ENCODE results near the gene MYO1D. TPM values are rescaled to one million over a fixed set of nuclear protein-coding genes. Genes with fewer than 3 reads are reported as not detected.

MYO1D gene
- polyA plus RNA-seq, 1 donor from 2014 or later: 11.6 TPM

DNA sequence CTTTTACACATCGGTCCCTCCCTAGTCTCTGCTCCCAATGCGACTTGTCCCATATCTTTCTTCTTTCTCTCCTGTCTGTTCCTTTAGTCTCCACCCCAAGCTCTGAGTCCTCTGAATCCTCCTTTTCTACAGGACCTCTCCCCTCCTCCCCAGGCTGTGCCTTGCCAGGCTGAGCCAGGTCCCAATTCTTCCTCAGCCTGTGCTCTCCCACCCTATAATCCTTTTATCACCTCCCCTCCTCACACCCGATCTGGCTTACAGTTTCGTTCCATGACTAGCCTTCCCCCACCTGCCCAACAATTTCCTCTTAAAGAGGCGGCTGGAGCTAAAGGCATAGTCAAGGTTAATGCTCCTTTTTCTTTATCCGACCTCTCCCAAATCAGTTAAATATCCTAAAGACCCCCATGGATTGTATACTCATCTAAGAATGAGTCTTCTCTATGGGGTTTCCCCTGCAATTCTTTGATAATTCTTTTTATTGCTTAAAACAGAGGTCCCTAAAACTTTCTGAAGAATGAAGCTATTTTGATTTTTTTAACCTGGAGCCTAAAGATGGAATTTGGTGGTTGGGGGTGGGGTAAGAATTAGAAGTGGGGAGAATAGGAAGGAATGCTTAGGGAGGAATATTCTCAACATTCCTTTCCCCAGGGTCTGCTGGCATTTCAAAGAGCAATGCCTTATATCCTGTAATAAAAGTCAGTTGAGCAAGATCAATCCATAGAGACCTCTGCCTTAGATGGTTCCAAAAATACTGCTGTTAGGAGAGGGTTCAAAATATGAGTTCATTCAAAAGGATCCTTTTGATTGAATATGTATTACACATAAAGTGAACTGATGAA is 102.8 kb downstream of the MYO1D start:
- no peaks in the 10 kb centered on the region for H3K9me3 Mint-ChIP-seq
- H3K4me1 Mint-ChIP-seq: peaks cover 0 to 6% (median 0%) of the 10 kb centered on the region in 3 donors
- no peak overlapping the region for H3K4me3 Mint-ChIP-seq
- no peak overlapping the region for H3K27ac Mint-ChIP-seq
- peaks cover 5% of the 10 kb centered on the region for H3K36me3 Mint-ChIP-seq
- no peaks in the 10 kb centered on the region for H3K27me3 Mint-ChIP-seq

DNA sequence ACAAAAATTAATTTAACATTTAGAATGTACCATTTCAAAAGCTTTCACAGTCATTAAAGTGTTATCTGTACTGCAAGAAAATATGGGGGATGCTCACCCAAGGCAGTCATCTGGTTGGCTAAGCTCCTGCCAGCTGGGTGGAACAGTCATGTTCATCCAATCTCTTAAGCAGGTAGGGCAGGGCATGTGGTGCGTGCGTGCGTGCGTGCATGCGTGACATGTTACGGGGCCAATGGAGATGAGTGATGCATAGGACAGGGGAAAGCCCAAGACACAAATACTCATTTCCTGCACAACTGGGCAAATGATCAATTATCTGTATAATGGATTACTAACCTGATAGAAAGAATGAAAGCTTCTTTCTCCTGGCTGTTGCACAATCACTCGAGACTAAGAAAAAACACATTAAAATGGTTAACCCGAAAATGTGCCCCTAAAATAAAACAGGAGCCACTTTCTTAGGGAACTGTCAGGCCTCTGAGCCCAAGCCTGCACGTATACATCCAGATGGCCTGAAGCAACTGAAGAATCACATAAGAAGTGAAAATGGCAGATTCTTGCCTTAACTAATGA is 104.4 kb downstream of the MYO1D start:
- Mint-ChIP-seq H3K4me3 (no peak overlapping the region), H3K9me3 (no peaks in the 10 kb centered on the region), H3K27me3 (no peaks in the 10 kb centered on the region), H3K4me1 (peaks cover 0 to 6% (median 0%) of the 10 kb centered on the region in 3 donors), H3K36me3 (peaks cover 5% of the 10 kb centered on the region), H3K27ac (peak overlapping the region in 1 of 3 donors; percentile 67)

DNA sequence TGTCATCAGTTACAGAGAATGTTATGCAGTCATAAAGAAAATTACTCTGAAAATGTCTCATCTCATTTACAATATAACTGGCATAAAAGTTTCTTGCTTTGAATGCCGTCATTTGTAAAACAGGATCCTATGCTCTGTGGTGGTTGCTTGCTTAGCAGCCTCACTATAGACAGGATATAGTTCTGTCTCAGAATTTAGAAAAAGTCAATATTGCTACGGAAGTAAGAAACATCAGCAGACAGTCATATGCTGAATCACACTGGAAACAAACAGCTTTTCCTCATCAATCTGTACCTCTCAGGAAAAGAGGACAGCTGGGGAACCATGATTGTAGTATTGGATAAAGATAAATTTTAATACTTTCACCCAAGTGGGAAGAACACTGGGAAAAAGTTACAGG is 105.5 kb downstream of the MYO1D start:
- Mint-ChIP-seq H3K27me3 (no peaks in the 10 kb centered on the region), H3K4me1 (peaks cover 0 to 6% (median 0%) of the 10 kb centered on the region in 3 donors), H3K27ac (no peak overlapping the region), H3K9me3 (no peaks in the 10 kb centered on the region), H3K36me3 (peaks cover 5% of the 10 kb centered on the region), H3K4me3 (no peak overlapping the region)

DNA sequence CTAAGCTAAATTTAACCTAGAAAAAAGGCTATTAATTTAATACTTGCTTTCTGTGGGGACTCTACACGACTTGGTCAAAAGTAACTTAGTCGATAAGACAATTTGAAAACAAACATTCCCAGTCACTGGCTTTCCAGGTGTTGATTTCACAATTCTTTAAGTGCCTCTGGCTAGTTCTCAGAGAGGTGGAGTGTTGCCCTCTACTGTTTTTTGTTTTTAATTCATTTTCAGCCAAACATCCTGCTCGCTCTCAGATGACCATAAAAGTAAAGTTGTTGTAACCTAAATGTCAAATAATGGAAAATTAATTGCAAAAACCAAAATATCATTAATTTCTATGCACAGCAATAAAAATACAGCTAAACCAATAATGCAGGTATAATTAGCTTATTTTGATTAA is 107.1 kb downstream of the MYO1D start:
- Mint-ChIP-seq H3K27ac (no peak overlapping the region), H3K36me3 (peaks cover 7% of the 10 kb centered on the region), H3K9me3 (no peaks in the 10 kb centered on the region), H3K4me3 (no peak overlapping the region), H3K27me3 (no peaks in the 10 kb centered on the region), H3K4me1 (peaks cover 0 to 6% (median 0%) of the 10 kb centered on the region in 3 donors)

DNA sequence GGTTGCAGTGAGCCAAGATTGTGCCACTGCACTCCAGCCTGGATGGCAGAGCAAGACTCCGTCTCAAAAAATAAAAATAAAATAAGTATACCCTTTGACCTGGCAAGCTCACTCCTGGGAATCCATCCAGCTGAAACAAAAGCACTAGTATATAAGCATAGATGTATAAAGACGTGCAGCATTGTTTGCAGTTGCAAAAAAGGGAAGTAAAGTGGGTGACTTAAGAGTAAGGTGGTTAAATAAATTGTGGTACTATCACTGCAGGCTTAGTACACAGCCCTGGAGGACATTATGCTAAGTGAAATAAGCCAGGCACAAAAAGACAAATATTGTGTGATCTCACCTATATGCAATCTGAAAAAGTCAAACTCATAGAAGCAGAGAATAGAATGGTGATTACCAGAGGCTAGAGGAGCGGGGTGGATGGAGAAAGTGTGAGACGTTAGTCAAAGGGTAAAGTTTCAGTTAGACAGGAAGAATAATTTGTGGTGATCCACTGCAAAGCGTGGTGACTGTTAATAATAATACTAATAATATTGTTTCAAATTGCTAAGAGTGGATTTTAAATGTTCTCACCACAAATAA is 113.0 kb downstream of the MYO1D start:
- H3K4me3 Mint-ChIP-seq: no peak overlapping the region
- H3K9me3 Mint-ChIP-seq: no peaks in the 10 kb centered on the region
- peaks cover 4% of the 10 kb centered on the region for H3K36me3 Mint-ChIP-seq
- no peaks in the 10 kb centered on the region for H3K27me3 Mint-ChIP-seq
- H3K4me1 Mint-ChIP-seq: peaks cover 0 to 2% (median 0%) of the 10 kb centered on the region in 3 donors
- H3K27ac Mint-ChIP-seq: no peak overlapping the region

DNA sequence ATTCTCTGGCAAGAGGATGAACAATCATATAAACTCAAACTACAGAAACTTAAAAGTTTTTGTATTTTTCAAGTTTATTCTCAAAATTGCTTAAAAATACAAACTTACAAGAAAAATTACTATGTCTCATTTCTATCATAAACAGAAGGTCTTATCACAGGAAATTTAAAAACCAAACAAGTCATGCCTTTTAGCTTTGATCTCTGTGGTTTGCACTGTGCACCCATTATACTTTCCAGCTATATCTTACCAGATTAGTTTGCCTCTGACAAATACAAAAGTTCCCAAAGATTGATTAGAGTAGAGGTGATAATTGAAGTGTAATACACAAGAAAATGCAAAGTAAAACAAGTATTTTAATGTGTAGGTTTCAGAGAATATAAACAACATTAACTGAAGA is 117.4 kb downstream of the MYO1D start:
- H3K36me3 Mint-ChIP-seq: peaks cover 3% of the 10 kb centered on the region
- H3K27ac Mint-ChIP-seq: peak overlapping the region in 1 of 3 donors; percentile 9
- no peaks in the 10 kb centered on the region for H3K9me3 Mint-ChIP-seq
- no peak overlapping the region for H3K4me3 Mint-ChIP-seq
- peaks cover 0 to 2% (median 2%) of the 10 kb centered on the region in 3 donors for H3K4me1 Mint-ChIP-seq
- no peaks in the 10 kb centered on the region for H3K27me3 Mint-ChIP-seq

DNA sequence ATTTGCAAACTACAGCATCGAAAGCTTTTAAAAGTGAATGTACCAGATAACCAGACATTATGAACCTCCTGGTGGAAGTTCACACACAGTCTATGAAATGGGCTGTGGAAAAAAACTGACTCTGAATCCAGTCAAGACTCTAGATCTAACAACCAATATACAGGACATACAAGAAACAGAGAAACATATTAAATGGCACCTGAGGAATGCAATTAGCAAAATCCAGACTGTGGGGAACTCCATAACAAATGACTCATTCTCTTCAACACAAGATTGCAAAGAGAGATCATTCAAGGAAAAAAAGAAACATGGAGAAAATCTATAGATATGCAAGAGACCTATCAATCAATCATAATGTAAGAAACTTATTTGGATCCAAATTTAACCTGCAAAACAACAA is 119.0 kb downstream of the MYO1D start:
- H3K27me3 Mint-ChIP-seq: no peaks in the 10 kb centered on the region
- H3K27ac Mint-ChIP-seq: no peak overlapping the region
- peaks cover 0 to under 1% (median 0%) of the 10 kb centered on the region in 3 donors for H3K9me3 Mint-ChIP-seq
- H3K4me1 Mint-ChIP-seq: peaks cover 0 to 2% (median 2%) of the 10 kb centered on the region in 3 donors
- peaks cover 3% of the 10 kb centered on the region for H3K36me3 Mint-ChIP-seq
- no peak overlapping the region for H3K4me3 Mint-ChIP-seq

DNA sequence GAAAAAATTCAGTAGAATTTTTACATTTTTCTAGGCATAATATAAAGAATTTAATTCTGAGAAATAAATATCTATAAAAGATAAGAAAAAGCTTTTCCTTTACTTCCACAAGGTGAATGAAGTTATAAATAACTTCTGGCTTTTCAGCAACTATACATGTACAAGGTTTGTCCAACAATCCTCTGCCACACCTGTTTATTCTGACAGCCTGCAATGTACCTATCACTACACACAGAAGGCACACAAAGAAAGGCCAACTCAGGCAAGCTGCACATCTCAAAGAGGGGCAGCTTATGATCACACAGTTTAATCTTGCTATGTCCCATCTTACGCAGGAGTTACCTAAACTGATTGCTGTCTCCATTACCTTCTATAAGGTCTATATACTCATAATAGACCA is 120.2 kb downstream of the MYO1D start:
- Mint-ChIP-seq H3K27ac (no peak overlapping the region), H3K27me3 (no peaks in the 10 kb centered on the region), H3K36me3 (peaks cover 7% of the 10 kb centered on the region)

DNA sequence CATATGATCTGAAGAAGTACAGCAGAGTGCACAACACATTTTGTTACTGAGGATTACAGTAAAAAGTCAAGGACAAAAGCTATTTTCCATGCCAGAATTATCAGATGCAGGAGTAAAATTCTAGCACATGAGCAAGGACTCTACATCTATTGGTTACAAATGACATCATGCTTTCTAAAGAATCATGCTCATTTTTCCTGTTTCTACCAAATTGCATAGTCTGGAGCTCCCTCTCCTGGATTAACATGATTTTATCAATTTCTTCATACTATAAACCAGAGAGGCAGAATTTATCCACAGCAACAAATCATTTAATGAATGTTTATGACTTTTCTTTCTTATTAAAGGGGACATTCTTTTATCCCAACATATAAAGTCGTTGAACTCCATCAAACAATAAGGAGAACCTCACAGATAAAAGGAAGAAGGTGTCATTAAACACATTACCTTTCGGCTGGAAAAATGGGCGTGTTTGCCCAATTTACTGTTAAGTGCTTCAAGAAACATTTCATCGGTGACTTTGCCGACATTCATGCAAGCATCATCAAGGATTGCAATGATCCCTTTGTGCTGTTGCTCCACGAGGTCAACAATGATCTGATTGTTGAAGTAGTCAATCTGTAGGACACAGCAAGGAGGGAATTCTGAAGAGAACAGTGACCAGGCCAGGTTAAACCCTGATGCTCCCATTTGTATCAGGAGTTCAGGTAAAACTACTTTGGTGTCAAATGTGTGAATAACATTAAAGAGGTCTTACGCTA is 121.7 kb downstream of the MYO1D start:
- H3K4me1 Mint-ChIP-seq: peaks cover 0 to 2% (median 2%) of the 10 kb centered on the region in 3 donors

More for the DNA sequence above, 120.2 kb downstream of the MYO1D start:
- H3K9me3 Mint-ChIP-seq: peaks cover 0 to 3% (median 0%) of the 10 kb centered on the region in 3 donors
- H3K4me3 Mint-ChIP-seq: no peak overlapping the region
- H3K4me1 Mint-ChIP-seq: peaks cover 0 to 2% (median 2%) of the 10 kb centered on the region in 3 donors

DNA sequence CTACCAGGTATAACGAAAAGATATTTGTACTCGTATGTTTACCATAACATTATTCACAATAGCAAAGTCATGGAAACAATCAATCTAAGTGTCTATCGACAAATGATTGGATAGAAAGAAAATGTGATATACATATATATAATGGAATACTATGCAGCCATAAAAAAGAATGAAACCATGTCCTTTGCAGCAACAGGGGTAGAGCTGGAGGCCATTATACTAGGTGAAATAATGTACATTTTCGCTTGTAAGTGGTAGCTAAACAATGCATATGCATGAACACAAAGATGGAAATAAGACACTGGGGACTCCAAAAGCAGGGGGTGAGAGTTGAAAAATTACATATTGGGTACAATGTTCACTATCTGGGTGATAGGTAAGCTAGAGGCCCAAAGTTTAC is 124.0 kb downstream of the MYO1D start:
- H3K27me3 Mint-ChIP-seq: no peaks in the 10 kb centered on the region
- H3K36me3 Mint-ChIP-seq: peaks cover 5% of the 10 kb centered on the region
- H3K4me1 Mint-ChIP-seq: peaks cover 0 to 2% (median 0%) of the 10 kb centered on the region in 3 donors
- H3K27ac Mint-ChIP-seq: no peak overlapping the region
- no peak overlapping the region for H3K4me3 Mint-ChIP-seq
- H3K9me3 Mint-ChIP-seq: peaks cover 0 to 3% (median 0%) of the 10 kb centered on the region in 3 donors

More for the DNA sequence above, 121.7 kb downstream of the MYO1D start:
- no peaks in the 10 kb centered on the region for H3K27me3 Mint-ChIP-seq
- H3K4me3 Mint-ChIP-seq: no peak overlapping the region
- peaks cover 7% of the 10 kb centered on the region for H3K36me3 Mint-ChIP-seq
- H3K27ac Mint-ChIP-seq: no peak overlapping the region
- H3K9me3 Mint-ChIP-seq: peaks cover 0 to 3% (median 0%) of the 10 kb centered on the region in 3 donors

DNA sequence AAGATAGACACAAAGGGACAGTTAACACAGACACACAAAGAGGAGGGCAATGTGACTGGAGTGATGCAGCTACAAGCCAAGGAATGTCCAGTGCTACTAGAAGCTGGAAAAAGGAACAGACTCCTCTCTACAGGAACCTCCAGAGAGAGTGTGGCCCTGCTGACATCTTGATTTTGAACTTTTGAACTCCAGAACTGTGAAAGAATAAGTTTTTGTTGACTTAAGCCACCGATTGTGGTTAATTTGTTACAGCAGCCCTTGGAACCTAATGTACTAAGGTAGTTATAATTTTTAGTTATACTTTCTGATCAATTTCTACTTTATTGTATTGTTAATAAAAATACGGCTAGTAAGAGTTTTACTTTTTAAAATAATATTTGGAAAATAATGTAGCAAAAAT is 129.1 kb downstream of the MYO1D start:
- no peak overlapping the region for H3K4me3 Mint-ChIP-seq
- H3K27me3 Mint-ChIP-seq: peaks cover 2% of the 10 kb centered on the region
- H3K9me3 Mint-ChIP-seq: peaks cover 0 to 1% (median 0%) of the 10 kb centered on the region in 3 donors
- peaks cover 6 to 10% (median 8%) of the 10 kb centered on the region in 3 donors for H3K4me1 Mint-ChIP-seq
- no peak overlapping the region for H3K27ac Mint-ChIP-seq
- peaks cover 10% of the 10 kb centered on the region for H3K36me3 Mint-ChIP-seq

DNA sequence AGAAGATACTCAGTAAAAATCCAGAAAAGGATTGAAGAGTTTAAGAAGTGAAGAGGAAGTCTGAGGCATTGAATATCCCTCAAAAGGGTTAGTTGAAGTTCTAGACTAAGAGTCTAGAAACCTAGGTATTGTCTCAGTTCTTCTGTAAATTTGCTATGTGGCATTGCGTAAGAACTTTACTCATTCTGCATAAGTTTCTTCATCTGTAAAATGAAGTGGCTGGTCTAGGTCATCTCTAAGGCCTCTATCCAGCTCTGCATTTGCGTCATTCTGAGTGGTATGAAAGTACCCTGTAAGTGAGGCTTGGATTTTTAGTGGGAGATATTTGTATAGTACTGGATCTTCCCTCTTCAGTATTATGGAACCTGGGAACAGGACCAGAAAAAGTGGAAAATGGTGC is 130.2 kb downstream of the MYO1D start:
- Mint-ChIP-seq H3K9me3 (no peaks in the 10 kb centered on the region), H3K4me1 (peaks cover 10 to 13% (median 10%) of the 10 kb centered on the region in 3 donors), H3K36me3 (peaks cover 6% of the 10 kb centered on the region), H3K27ac (no peak overlapping the region), H3K4me3 (no peak overlapping the region), H3K27me3 (peaks cover 2% of the 10 kb centered on the region)

DNA sequence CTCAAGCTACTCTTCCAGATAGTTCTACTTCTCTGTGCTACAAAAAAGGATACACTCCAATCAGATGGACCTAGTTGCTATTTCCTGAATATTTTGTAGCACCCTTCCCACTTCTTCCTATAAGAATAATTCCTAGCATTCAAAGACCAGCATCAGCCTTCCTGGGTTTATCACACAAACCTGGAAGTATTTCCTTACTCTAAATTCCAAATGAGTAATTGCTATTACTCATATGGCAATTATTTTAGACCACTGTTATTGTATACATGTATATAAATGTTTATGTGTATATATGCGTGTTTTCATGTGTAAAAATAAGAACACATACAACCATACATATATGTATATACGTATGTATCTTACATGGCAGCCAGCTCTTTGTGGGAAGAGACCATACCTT is 130.6 kb downstream of the MYO1D start:
- Mint-ChIP-seq H3K36me3 (peaks cover 7% of the 10 kb centered on the region), H3K4me3 (no peak overlapping the region), H3K9me3 (no peaks in the 10 kb centered on the region), H3K4me1 (peaks cover 10 to 13% (median 10%) of the 10 kb centered on the region in 3 donors), H3K27ac (no peak overlapping the region), H3K27me3 (peaks cover 2% of the 10 kb centered on the region)

DNA sequence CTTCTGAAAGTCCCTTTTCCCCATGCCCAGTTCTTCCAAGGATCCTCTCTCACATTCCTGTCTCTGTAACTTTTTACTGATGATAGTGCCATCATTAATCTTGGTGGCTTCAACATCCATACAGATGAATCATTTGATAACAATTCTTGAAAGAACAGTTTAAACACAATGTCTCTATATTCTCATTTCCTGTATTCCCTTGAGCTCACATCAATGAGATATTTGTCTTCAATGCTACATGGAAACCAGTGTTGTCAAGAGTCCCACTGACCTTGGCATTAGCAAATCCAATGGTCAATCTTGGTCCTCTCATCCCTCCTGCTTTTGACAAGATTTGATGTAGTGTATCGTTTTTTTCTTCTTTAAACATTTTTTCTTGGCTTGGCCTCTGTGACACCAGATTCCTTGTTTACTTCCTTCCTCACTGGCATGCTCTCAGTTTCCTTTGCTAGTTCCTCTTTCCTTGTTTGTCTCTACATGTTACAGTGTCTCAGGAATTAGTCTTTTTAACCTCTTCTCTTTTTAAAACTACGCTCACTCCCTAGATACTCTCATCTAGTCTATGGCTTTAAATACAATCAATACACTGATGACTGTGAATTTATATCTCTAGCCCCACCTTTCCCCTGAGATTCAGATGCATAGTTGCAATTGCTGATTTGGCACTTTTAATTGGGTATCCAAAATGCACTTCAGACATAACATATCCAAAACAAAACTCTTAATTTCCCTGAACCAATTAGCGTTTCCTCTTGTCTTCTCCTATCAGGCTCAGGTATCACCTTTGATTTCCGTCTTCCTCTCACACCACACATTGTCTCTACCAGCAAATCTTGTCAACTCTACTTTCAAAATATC is 134.0 kb downstream of the MYO1D start:
- Mint-ChIP-seq H3K9me3 (no peaks in the 10 kb centered on the region), H3K27ac (peak overlapping the region in 1 of 3 donors; percentile 1), H3K36me3 (peaks cover 14% of the 10 kb centered on the region), H3K4me3 (peak overlapping the region in 1 of 4 donors; percentile 0), H3K4me1 (peaks cover 10 to 13% (median 10%) of the 10 kb centered on the region in 3 donors), H3K27me3 (peaks cover 2% of the 10 kb centered on the region)
